Testis (tissue), 3 donors: ENCODE results near the gene ZNF317. TPM values are rescaled to one million over a fixed set of nuclear protein-coding genes. Genes with fewer than 3 reads are reported as not detected.

ENCODE experiments used
- DNase-seq: peaks from one replicate; pipeline ENCODE4 v3.0.0-alpha.2; 2019
- H3K27ac ChIP-seq, 2 donors: fragments of 200-600 bp; sonication (generic); one replicate each; pipeline ENCODE4 v1.5.1; 2019
- H3K27me3 ChIP-seq: fragments of 200-600 bp; sonication (generic); one replicate; pipeline ENCODE4 v1.5.1; 2019
- H3K36me3 ChIP-seq: fragments of 200-600 bp; sonication (generic); one replicate; pipeline ENCODE4 v1.5.1; 2017; ENCODE audit warnings: low read depth; ENCODE audit errors: missing control alignments
- H3K4me1 ChIP-seq: fragments of 200-600 bp; sonication (generic); one replicate; pipeline ENCODE4 v1.5.1; 2019
- H3K4me3 ChIP-seq, 2 donors: fragments of 200-600 bp; sonication (generic); one replicate each; pipeline ENCODE4 v1.5.1; 2017 to 2019
- H3K9me3 ChIP-seq: fragments of 200-600 bp; sonication (generic); one replicate; pipeline ENCODE4 v1.5.1; 2017
- CTCF ChIP-seq, 3 experiments: fragments of 450-650 bp in 2 of 3; fragments of 200-600 bp in 1 of 3; sonication (generic) in 1 of 3; IDR thresholded peaks; one replicate each; pipeline ENCODE4 v1.5.1; 2016 to 2019; ENCODE audit warnings: antibody characterized with exemption in 3 of 3, mild to moderate bottlenecking in 2 of 3, moderate library complexity in 1 of 3
- POLR2A ChIP-seq: fragments of 450-650 bp; IDR thresholded peaks from one replicate; pipeline ENCODE4 v1.6.1; 2017; ENCODE audit warnings: antibody characterized with exemption, mild to moderate bottlenecking, moderate library complexity
- WGBS, 2 donors: methylation state at CpG; one replicate each; pipeline ENCODE4 v1.1.5; 2018; 5-methylcytosine and 5-hydroxymethylcytosine counted together
- intact Hi-C: fragments of 100-400 bp; cut with DNase I; formaldehyde crosslinking; loops from one replicate; pipeline ENCODE4 v1.15.1; 2023; ENCODE audit warnings: low total_unique reads
- polyA plus RNA-seq: library from polyadenylated mRNA; stranded (reverse); fragments of 350-450 nt; fragmentation: Illumina TruSeq; extraction: RNeasy Lipid Tissue Mini Kit (QIAGEN cat#74804); gene quantifications from one replicate; pipeline ENCODE4 v1.2.3, GENCODE V29; 2014; ENCODE audit warnings: low read depth, low replicate concordance; ENCODE audit not compliant: insufficient read depth
- total RNA-seq, 2 donors: library from RNA; depleted of rRNA; stranded (reverse); fragments of >200 nt; gene quantifications; one replicate each; pipeline ENCODE4 v1.2.3, GENCODE V29; 2016

Gene ZNF317
- total and polyA plus RNA-seq, 3 donors from 2014 or later: 16.1 to 28.8 (median 19.4) TPM

DNA sequence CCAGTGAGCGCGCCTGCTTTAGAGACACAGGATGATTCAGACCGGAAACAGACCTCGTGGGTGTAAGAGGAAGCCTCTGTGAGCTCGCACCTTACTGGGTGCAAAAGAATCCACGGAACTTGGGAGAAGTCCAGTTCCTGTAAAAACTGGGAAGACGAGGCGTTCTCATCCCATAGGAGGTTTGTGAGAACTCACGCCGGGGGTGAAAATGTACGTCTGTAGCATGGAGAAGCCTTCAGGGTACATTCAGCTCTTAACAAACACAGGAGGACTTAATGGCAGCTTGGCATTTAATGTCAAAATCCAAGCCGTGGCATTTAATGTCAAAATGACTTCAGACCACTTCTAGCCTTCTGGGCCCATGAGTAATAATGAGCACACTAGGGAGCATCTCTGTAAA lies 21.2 kb downstream of the ZNF317 start:
- DNase-seq: no peak
- H3K27ac ChIP-seq: no peak overlapping the region
- no peaks in the 10 kb centered on the region for H3K36me3 ChIP-seq
- no peaks in the 10 kb centered on the region for H3K9me3 ChIP-seq
- TF ChIP-seq CTCF (IDR thresholded peaks at IDR 0.05): no peak
- no peak for TF ChIP-seq POLR2A
- intact Hi-C loops: no loop called here
- no peak overlapping the region for H3K4me3 ChIP-seq
- WGBS, 2 donors: 72 to 79% methylated on average over 12 of the region's 12 CpGs
- no peaks in the 10 kb centered on the region for H3K27me3 ChIP-seq
- no peaks in the 10 kb centered on the region for H3K4me1 ChIP-seq

- Histone ChIP-seq H3K27me3 (no peaks in the 10 kb centered on the region), H3K9me3 (no peaks in the 10 kb centered on the region), H3K4me3 (no peak overlapping the region), H3K36me3 (no peaks in the 10 kb centered on the region), H3K4me1 (no peaks in the 10 kb centered on the region), H3K27ac (no peak overlapping the region)
- TF ChIP-seq POLR2A: no peak
- no peak for TF ChIP-seq CTCF (IDR thresholded peaks at IDR 0.05)
- intact Hi-C loops: no loop called here
- WGBS, 2 donors: 97 to 98% methylated on average over 3 of the region's 3 CpGs
- DNase-seq: no peak
These were observed 25.1 kb downstream of the ZNF317 start for GRCh38 chr19:9165261-9165660.

DNA sequence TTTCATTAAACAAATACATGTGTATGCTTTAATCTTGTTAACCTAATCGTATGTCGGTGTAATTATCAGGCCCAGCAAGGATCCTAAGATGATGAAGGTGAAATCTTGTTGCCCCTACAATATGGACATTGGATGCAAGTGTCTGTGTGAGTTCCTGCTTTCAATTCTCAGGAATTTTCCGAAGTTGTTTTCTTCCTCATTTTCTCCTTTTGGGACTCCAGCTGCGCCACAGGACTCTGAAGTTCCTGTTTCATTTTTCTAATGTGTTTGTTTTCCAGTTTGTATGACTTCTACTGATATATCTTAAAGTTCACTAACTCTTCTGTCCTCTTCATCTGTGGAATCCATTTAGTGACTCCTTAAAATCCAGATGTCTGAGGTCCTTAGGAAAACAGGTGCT lies 26.6 kb downstream of the ZNF317 start:
- 91 to 96% methylated on average over 4 of the region's 4 CpGs for WGBS, 2 donors
- no peak overlapping the region for H3K27ac ChIP-seq
- H3K4me1 ChIP-seq: no peaks in the 10 kb centered on the region
- H3K27me3 ChIP-seq: no peaks in the 10 kb centered on the region
- DNase-seq: no peak
- no peaks in the 10 kb centered on the region for H3K9me3 ChIP-seq
- no peak overlapping the region for H3K4me3 ChIP-seq
- intact Hi-C loops: no loop called here
- no peaks in the 10 kb centered on the region for H3K36me3 ChIP-seq
- TF ChIP-seq POLR2A (no peak), CTCF (IDR thresholded peaks at IDR 0.05) (no peak)

DNA sequence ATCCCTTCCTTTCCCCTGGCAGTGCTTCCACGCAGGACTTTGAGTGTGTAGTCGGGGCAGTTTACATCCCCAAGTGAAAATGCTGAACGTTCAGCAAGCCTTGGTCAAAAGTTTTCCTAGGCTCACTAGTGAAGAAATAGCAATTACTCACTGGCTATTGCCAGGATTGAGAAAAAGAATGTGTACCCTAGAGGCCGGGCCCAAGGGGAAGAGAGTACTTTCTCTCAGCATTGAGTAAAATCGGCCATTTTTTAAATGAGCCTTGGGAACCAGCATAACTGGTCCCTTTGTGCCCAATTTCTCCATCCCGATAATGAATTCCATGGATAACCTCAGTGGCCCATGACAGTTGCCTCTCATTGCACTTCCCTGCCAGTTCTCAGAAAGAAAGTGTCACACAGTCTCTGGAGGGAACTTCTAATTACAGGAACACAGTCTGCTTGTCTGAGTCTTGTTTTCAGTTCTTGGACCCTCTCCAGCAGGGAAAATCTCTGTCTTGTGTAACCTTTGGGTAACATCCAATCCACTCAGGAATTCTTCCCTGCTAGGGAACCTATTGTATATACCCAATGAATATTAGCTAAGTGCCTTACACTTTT lies 31.3 kb downstream of the ZNF317 start:
- no peak for DNase-seq
- no peaks in the 10 kb centered on the region for H3K9me3 ChIP-seq
- H3K27ac ChIP-seq: no peak overlapping the region
- no peaks in the 10 kb centered on the region for H3K4me1 ChIP-seq
- H3K36me3 ChIP-seq: no peaks in the 10 kb centered on the region
- no peak for TF ChIP-seq CTCF (IDR thresholded peaks at IDR 0.05)
- TF ChIP-seq POLR2A: no peak
- H3K27me3 ChIP-seq: no peaks in the 10 kb centered on the region
- intact Hi-C loops: no loop called here
- 76 to 82% methylated on average over 6 of the region's 6 CpGs for WGBS, 2 donors
- H3K4me3 ChIP-seq: no peak overlapping the region

DNA sequence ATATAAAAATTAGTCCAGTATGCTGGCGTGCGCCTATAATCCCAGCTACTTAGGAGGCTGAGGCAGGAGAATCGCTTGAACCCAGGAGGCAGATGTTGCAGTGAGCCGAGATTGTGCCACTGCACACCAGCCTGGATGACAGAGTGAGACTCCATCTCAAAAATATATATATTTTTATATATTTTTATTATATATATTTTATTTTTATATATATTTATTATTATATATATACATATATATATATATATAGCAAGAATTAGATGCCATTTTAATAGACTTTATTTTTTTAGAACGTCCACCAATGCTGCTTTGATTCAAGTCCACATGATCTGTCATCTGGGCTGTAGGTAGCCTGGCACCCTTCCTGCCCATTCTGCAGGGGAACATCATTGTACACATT lies 35.1 kb downstream of the ZNF317 start:
- Histone ChIP-seq H3K9me3 (no peaks in the 10 kb centered on the region), H3K4me3 (no peak overlapping the region), H3K36me3 (no peaks in the 10 kb centered on the region), H3K27ac (no peak overlapping the region), H3K4me1 (no peaks in the 10 kb centered on the region), H3K27me3 (no peaks in the 10 kb centered on the region)
- no peak for DNase-seq
- 87 to 96% methylated on average over 5 of the region's 5 CpGs for WGBS, 2 donors
- intact Hi-C loops: no loop called here
- no peak for TF ChIP-seq CTCF (IDR thresholded peaks at IDR 0.05)
- no peak for TF ChIP-seq POLR2A
